OCI-LY1 (cell line): ENCODE results near the gene ATOX1.

Source experiments
- EZH2 ChIP-seq: fragments of 200-600 bp; sonication (generic), shearing (Covaris generic); IDR thresholded peaks from 2 replicates; pipeline ENCODE4 v1.8.0; 2017; ENCODE audit warnings: borderline replicate concordance, mixed run types, mild to moderate bottlenecking, antibody characterized with exemption, low read length, moderate library complexity, mixed read lengths
- TF ChIP-seq, protein P1 (sequence below): fragments of 200-600 bp; sonication (generic), shearing (Covaris generic); IDR thresholded peaks from 2 replicates; pipeline ENCODE4 v1.5.1; 2017; ENCODE audit warnings: mild to moderate bottlenecking, antibody characterized with exemption, low read length, moderate library complexity, mixed read lengths

DNA sequence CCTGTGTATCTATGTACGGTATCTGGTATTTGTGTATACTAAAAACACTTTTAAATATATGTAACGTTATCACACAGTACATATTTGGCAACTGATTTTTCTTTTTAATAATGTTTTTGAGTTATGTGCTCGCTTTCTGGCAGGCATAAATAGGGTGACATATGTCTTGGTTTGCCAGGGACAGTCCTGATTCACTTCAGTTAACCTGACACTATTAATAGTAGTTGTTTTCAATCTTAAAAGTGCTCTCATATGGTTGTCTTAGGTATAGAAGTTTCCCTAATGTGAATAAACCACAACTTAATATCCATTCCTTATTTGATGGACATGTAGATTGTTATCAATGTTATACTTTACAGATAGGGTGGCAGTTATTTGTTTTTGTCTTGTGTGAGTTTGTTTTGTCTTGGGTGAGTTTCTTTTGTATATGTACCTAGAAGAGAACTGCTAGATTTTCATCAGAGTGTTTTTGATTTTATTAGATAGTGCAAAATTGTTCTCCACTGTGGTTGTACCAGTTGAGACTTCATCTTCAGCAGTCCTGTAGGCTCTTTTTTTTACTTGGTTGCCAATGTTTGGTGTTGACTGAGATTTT, 21.2 kb upstream of the ATOX1 start:
- TF ChIP-seq, protein P1, sequence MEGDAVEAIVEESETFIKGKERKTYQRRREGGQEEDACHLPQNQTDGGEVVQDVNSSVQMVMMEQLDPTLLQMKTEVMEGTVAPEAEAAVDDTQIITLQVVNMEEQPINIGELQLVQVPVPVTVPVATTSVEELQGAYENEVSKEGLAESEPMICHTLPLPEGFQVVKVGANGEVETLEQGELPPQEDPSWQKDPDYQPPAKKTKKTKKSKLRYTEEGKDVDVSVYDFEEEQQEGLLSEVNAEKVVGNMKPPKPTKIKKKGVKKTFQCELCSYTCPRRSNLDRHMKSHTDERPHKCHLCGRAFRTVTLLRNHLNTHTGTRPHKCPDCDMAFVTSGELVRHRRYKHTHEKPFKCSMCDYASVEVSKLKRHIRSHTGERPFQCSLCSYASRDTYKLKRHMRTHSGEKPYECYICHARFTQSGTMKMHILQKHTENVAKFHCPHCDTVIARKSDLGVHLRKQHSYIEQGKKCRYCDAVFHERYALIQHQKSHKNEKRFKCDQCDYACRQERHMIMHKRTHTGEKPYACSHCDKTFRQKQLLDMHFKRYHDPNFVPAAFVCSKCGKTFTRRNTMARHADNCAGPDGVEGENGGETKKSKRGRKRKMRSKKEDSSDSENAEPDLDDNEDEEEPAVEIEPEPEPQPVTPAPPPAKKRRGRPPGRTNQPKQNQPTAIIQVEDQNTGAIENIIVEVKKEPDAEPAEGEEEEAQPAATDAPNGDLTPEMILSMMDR = no peak
- no peak for TF ChIP-seq EZH2
